B cell (primary cell): ENCODE measurements around the gene NPVF. TPM values are rescaled to one million over a fixed set of nuclear protein-coding genes. Genes with fewer than 3 reads are reported as not detected.

ENCODE experiments used
- ATAC-seq: fragments of 200-7000 bp; cut with Tn5 transposase; one replicate; pipeline ENCODE4 v1.10.0; 2021; ENCODE audit warnings: low read depth, mild to moderate bottlenecking, moderate number of reproducible peaks, moderate library complexity
- CTCF ChIA-PET: fragments of 350-600 bp; sonication (Branson Sonifier 250); formaldehyde crosslinking; loops from one replicate; lab custom pipeline; 2021; ENCODE audit warnings: antibody characterized with exemption, inconsistent platforms; lab: Charles Lee
- POLR2A ChIA-PET: fragments of 350-600 bp; sonication (Branson Sonifier 250); formaldehyde crosslinking; loops from one replicate; lab custom pipeline; 2021; ENCODE audit warnings: antibody characterized with exemption; lab: Charles Lee
- DNase-seq: peaks from one replicate; pipeline ENCODE4 v3.0.0; 2013
- H2AFZ ChIP-seq: 2 replicates; pipeline ENCODE4 v1.6.1; 2012; ENCODE audit warnings: mild to moderate bottlenecking, low read depth, low read length; ENCODE audit not compliant: insufficient read depth, poor library complexity, severe bottlenecking
- H3K27ac ChIP-seq, 2 donors: 1 replicate in 1 of 2; 2 replicates in 1 of 2; pipeline ENCODE4 v1.5.1; 2012 to 2013; ENCODE audit warnings: low read length in 2 of 2, mild to moderate bottlenecking in 2 of 2, moderate library complexity in 1 of 2
- H3K27me3 ChIP-seq, 4 experiments: fragments of 200-600 bp in 1 of 4; sonication (generic) in 1 of 4; replicated peaks in 1 of 4; 1 replicate in 2 of 4; 2 replicates in 2 of 4; pipeline versions ENCODE4 v1.6.1 to v1.7.0; 2013 to 2016; ENCODE audit warnings: low read length in 3 of 4, mild to moderate bottlenecking in 2 of 4, mixed read lengths in 1 of 4, moderate library complexity in 1 of 4; ENCODE audit not compliant: insufficient read depth in 4 of 4, control insufficient read depth in 3 of 4; ENCODE audit errors: control extremely low read depth in 1 of 4
- H3K36me3 ChIP-seq, 2 experiments: replicated peaks in 1 of 2; 1 replicate in 1 of 2; 2 replicates in 1 of 2; pipeline versions ENCODE4 v1.6.1 to v1.7.1; 2013; ENCODE audit warnings: low read length in 1 of 2; ENCODE audit not compliant: insufficient read depth in 2 of 2, control insufficient read depth in 1 of 2; ENCODE audit errors: control extremely low read depth in 1 of 2, extremely low read depth in 1 of 2
- H3K4me1 ChIP-seq, 2 donors: fragments of 200-600 bp in 1 of 2; sonication (generic) in 1 of 2; 1 replicate in 1 of 2; 2 replicates in 1 of 2; pipeline versions ENCODE4 v1.5.1 to v1.6.1; 2013 to 2017; ENCODE audit warnings: low read length in 2 of 2; ENCODE audit not compliant: control insufficient read depth in 2 of 2, insufficient read depth in 2 of 2
- H3K4me2 ChIP-seq: replicated peaks from 2 replicates; pipeline ENCODE3; 2012; ENCODE audit warnings: mild to moderate bottlenecking, low read depth, low read length; ENCODE audit not compliant: poor library complexity, severe bottlenecking
- H3K4me3 ChIP-seq, 5 experiments: fragments of 200-600 bp in 1 of 5; sonication (generic) in 1 of 5; 1 replicate in 3 of 5; 2 replicates in 2 of 5; pipeline versions ENCODE4 v1.5.1 to v1.7.0; 2011 to 2016; ENCODE audit warnings: low read length in 4 of 5, mild to moderate bottlenecking in 4 of 5, low read depth in 2 of 5, control low read depth in 1 of 5, moderate library complexity in 1 of 5; ENCODE audit not compliant: insufficient read depth in 1 of 5; ENCODE audit errors: control extremely low read depth in 1 of 5, extremely low read depth in 1 of 5
- H3K79me2 ChIP-seq: fragments of 200-600 bp; sonication (generic); one replicate; pipeline ENCODE4 v1.6.0; 2016; ENCODE audit warnings: low read length; ENCODE audit not compliant: control insufficient read depth, insufficient read depth
- H3K9ac ChIP-seq: fragments of 200-600 bp; sonication (generic); 2 replicates; pipeline ENCODE4 v1.6.1; 2017; ENCODE audit warnings: mild to moderate bottlenecking, low read length, moderate library complexity
- H3K9me3 ChIP-seq, 3 donors: one replicate each; pipeline versions ENCODE4 v1.6.1 to v1.7.1; 2013; ENCODE audit warnings: low read length in 2 of 3; ENCODE audit not compliant: control insufficient read depth in 2 of 3, insufficient read depth in 1 of 3; ENCODE audit errors: control extremely low read depth in 1 of 3
- H4K20me1 ChIP-seq: 2 replicates; pipeline ENCODE4 v1.6.0; 2012; ENCODE audit warnings: mild to moderate bottlenecking, low read length; ENCODE audit not compliant: insufficient read depth, control insufficient read depth, poor library complexity, severe bottlenecking
- H3K27ac Mint-ChIP-seq: one replicate; pipeline ENCODE4 v1.8.0; 2021; ENCODE audit warnings: mixed read lengths
- H3K27me3 Mint-ChIP-seq: one replicate; pipeline ENCODE4 v1.8.0; 2021; ENCODE audit warnings: mixed read lengths
- H3K4me1 Mint-ChIP-seq: one replicate; pipeline ENCODE4 v1.8.0; 2021; ENCODE audit warnings: mixed read lengths
- H3K4me3 Mint-ChIP-seq: one replicate; pipeline ENCODE4 v1.8.0; 2021; ENCODE audit warnings: mixed read lengths
- H3K9me3 Mint-ChIP-seq: one replicate; pipeline ENCODE4 v1.8.0; 2022; ENCODE audit warnings: mixed read lengths; ENCODE audit not compliant: insufficient read depth
- CTCF ChIP-seq: fragments of 200-600 bp; IDR thresholded peaks from one replicate; pipeline ENCODE4 v1.8.0; 2022; ENCODE audit warnings: antibody characterized with exemption, mild to moderate bottlenecking
- EZH2 ChIP-seq: IDR thresholded peaks from 2 replicates; pipeline ENCODE4 v1.6.1; 2012; ENCODE audit warnings: borderline replicate concordance, low read depth, mild to moderate bottlenecking, moderate library complexity, low read length; ENCODE audit not compliant: insufficient read depth, poor library complexity, severe bottlenecking
- WGBS: methylation state at CpG from one replicate; pipeline ENCODE4 v1.1.5; 2013; ENCODE audit warnings: missing lambda C conversion rate; ENCODE audit not compliant: insufficient coverage; 5-methylcytosine and 5-hydroxymethylcytosine counted together
- intact Hi-C: fragments of 100-400 bp; cut with micrococcal nuclease; formaldehyde crosslinking; loops from one replicate; pipeline ENCODE4 v1.10.0; 2022
- polyA plus RNA-seq: library from polyadenylated mRNA; depleted of rRNA; stranded (reverse); fragments of >200 nt; gene quantifications from 2 replicates; pipeline ENCODE4 v1.2.3, GENCODE V29; 2012
- total RNA-seq, 2 donors: library from RNA; stranded (reverse); fragments of 120-200 nt in 1 of 2; gene quantifications; 1 replicate in 1 of 2; 2 replicates in 1 of 2; pipeline versions ENCODE4 v1.2.3 to v1.2.4, GENCODE V29; 2013 to 2022

NPVF gene
- total and polyA plus RNA-seq, 2 donors (not counting 1 experiment from before 2014, with no cell fraction given), result not detected

- POLR2A ChIA-PET, result no interaction called here
- TF ChIP-seq CTCF (no peak), EZH2 (no peak)
- Mint-ChIP-seq H3K4me3 (no peak overlapping the region), H3K4me1 (no peaks in the 10 kb centered on the region), H3K9me3 (peaks cover 2% of the 10 kb centered on the region), H3K27me3 (peaks cover 49% of the 10 kb centered on the region), H3K27ac (no peak overlapping the region)
- ATAC-seq, result no peak
- Histone ChIP-seq H3K4me2 (no peak overlapping the region), H3K27ac (no peak overlapping the region), H3K9me3 (peaks cover 0 to 6% (median 0%) of the 10 kb centered on the region in 3 donors), H3K27me3 (peaks cover 0 to 8% (median 2%) of the 10 kb centered on the region in 4 experiments), H3K79me2 (no peaks in the 10 kb centered on the region), H4K20me1 (no peaks in the 10 kb centered on the region), H2AFZ (no peak overlapping the region), H3K4me1 (no peaks in the 10 kb centered on the region), H3K9ac (no peak overlapping the region), H3K4me3 (no peak overlapping the region), H3K36me3 (no peaks in the 10 kb centered on the region)
- no peak for DNase-seq
- WGBS, result 91% methylated on average over 3 of the region's 3 CpGs
- intact Hi-C loops, result no loop called here
- CTCF ChIA-PET, result no interaction called here
These were observed 7.2 kb upstream of the NPVF start for GRCh38 chr7:25235471-25235870.

- TF ChIP-seq EZH2 (no peak), CTCF (no peak)
- DNase-seq, result no peak
- H3K36me3 ChIP-seq, result no peaks in the 10 kb centered on the region
- no peak overlapping the region for H3K27ac ChIP-seq
- no CpG with 5 or more reads among the region's 4 CpGs for WGBS
- H3K27me3 Mint-ChIP-seq, result peaks cover 54% of the 10 kb centered on the region
- H4K20me1 ChIP-seq, result no peaks in the 10 kb centered on the region
- no peak overlapping the region for H3K9ac ChIP-seq
- intact Hi-C loops, result no loop called here
- H3K79me2 ChIP-seq, result no peaks in the 10 kb centered on the region
- H2AFZ ChIP-seq, result no peak overlapping the region
- no peak overlapping the region for H3K4me2 ChIP-seq
- H3K4me3 ChIP-seq, result no peak overlapping the region
- H3K4me1 Mint-ChIP-seq, result no peaks in the 10 kb centered on the region
- H3K27me3 ChIP-seq, result peaks cover 0 to 12% (median 4%) of the 10 kb centered on the region in 4 experiments
- no peak overlapping the region for H3K27ac Mint-ChIP-seq
- H3K4me1 ChIP-seq, result no peaks in the 10 kb centered on the region
- CTCF ChIA-PET, result no interaction called here
- H3K4me3 Mint-ChIP-seq, result no peak overlapping the region
- H3K9me3 ChIP-seq, result peaks cover 0 to 6% (median 0%) of the 10 kb centered on the region in 3 donors
- POLR2A ChIA-PET, result no interaction called here
- H3K9me3 Mint-ChIP-seq, result peaks cover 2% of the 10 kb centered on the region
- no peak for ATAC-seq
These were observed 6.0 kb upstream of the NPVF start for GRCh38 chr7:25234336-25234735.
